WTC11 (cell line): ENCODE measurements around the gene OR2H2. TPM values are rescaled to one million over a fixed set of nuclear protein-coding genes. Genes with fewer than 3 reads are reported as not detected.
A peak's percentile ranks its signal among the peaks of the same experiment; 100 is the strongest.

ENCODE experiments used
- ATAC-seq: fragments of 200-7000 bp; cut with Tn5 transposase; 2 replicates; pipeline ENCODE4 v1.10.0; 2021; ENCODE audit warnings: mild to moderate bottlenecking, moderate library complexity
- CTCF ChIA-PET: fragments of 300-600 bp; sonication (Branson Sonifier 250); formaldehyde crosslinking; loops from one replicate; lab custom pipeline; 2021; ENCODE audit warnings: antibody characterized with exemption; lab: Charles Lee
- POLR2A ChIA-PET: fragments of 350-600 bp; sonication (Branson Sonifier 250); formaldehyde crosslinking; loops from one replicate; lab custom pipeline; 2021; ENCODE audit warnings: antibody characterized with exemption; lab: Charles Lee
- DNase-seq: peaks from one replicate; pipeline ENCODE4 v3.0.0; 2021; ENCODE audit warnings: low spot score
- H3K27ac Mint-ChIP-seq: 2 replicates; pipeline ENCODE4 v1.8.0; 2021; ENCODE audit warnings: mixed read lengths
- H3K27me3 Mint-ChIP-seq: 2 replicates; pipeline ENCODE4 v1.8.0; 2021; ENCODE audit warnings: low read depth, mild to moderate bottlenecking, moderate library complexity, mixed read lengths
- H3K36me3 Mint-ChIP-seq: 2 replicates; pipeline ENCODE4 v1.8.0; 2021; ENCODE audit warnings: mixed read lengths
- H3K4me1 Mint-ChIP-seq: 2 replicates; pipeline ENCODE4 v1.8.0; 2022; ENCODE audit warnings: mixed read lengths
- H3K4me3 Mint-ChIP-seq: 2 replicates; pipeline ENCODE4 v1.8.0; 2021; ENCODE audit warnings: mild to moderate bottlenecking, moderate library complexity, mixed read lengths
- H3K9me3 Mint-ChIP-seq: 2 replicates; pipeline ENCODE4 v1.8.0; 2021; ENCODE audit warnings: mixed read lengths
- ATF2 ChIP-seq: sonication (generic); formaldehyde crosslinking; IDR thresholded peaks from 2 replicates; pipeline ENCODE4 v1.8.1; 2022; ENCODE audit warnings: low read depth, missing genetic modification reagents, borderline replicate concordance
- CBFB ChIP-seq: sonication (generic); formaldehyde crosslinking; IDR thresholded peaks from 2 replicates; pipeline ENCODE4 v1.8.1; 2022; ENCODE audit warnings: mild to moderate bottlenecking, low read depth, missing genetic modification reagents
- OVOL2 ChIP-seq: fragments of 250-450 bp; sonication (Bioruptor Pico); IDR thresholded peaks from 2 replicates; pipeline ENCODE4 v1.9.0; 2021; ENCODE audit warnings: mild to moderate bottlenecking, borderline replicate concordance
- PRDM15 ChIP-seq: sonication (generic); formaldehyde crosslinking; IDR thresholded peaks from 2 replicates; pipeline ENCODE4 v1.8.0; 2022; ENCODE audit warnings: missing genetic modification reagents
- USF1 ChIP-seq: sonication (generic); formaldehyde crosslinking; IDR thresholded peaks from 2 replicates; pipeline ENCODE4 v1.8.0; 2022; ENCODE audit warnings: mild to moderate bottlenecking, missing genetic modification reagents
- USF2 ChIP-seq: sonication (generic); formaldehyde crosslinking; IDR thresholded peaks from 2 replicates; pipeline ENCODE4 v1.8.1; 2023; ENCODE audit warnings: mild to moderate bottlenecking, missing genetic modification reagents, moderate library complexity
- ZBTB43 ChIP-seq: sonication (generic); formaldehyde crosslinking; IDR thresholded peaks from 2 replicates; pipeline ENCODE4 v1.8.1; 2023; ENCODE audit warnings: mild to moderate bottlenecking, missing genetic modification reagents
- ZNF219 ChIP-seq: sonication (generic); formaldehyde crosslinking; IDR thresholded peaks from 2 replicates; pipeline ENCODE4 v1.8.0; 2023; ENCODE audit warnings: missing genetic modification reagents, mild to moderate bottlenecking, borderline replicate concordance
- ZNF232 ChIP-seq: sonication (generic); formaldehyde crosslinking; IDR thresholded peaks from 2 replicates; pipeline ENCODE4 v1.8.0; 2022; ENCODE audit warnings: mild to moderate bottlenecking, missing genetic modification reagents
- ZNF263 ChIP-seq: sonication (generic); formaldehyde crosslinking; IDR thresholded peaks from 2 replicates; pipeline ENCODE4 v1.8.1; 2022; ENCODE audit warnings: low read depth, mild to moderate bottlenecking, moderate library complexity, missing genetic modification reagents
- total RNA-seq: library from RNA; stranded (reverse); gene quantifications from 3 replicates; pipeline ENCODE4 v1.2.3, GENCODE V29; 2021
- TF ChIP-seq, protein P1 (sequence below): sonication (generic); formaldehyde crosslinking; IDR thresholded peaks from 2 replicates; pipeline ENCODE4 v1.8.0; 2022; ENCODE audit warnings: mild to moderate bottlenecking, missing genetic modification reagents
- TF ChIP-seq, protein P2 (sequence below): fragments of 250-450 bp; sonication (Bioruptor Pico); IDR thresholded peaks from 2 replicates; pipeline ENCODE4 v1.9.0; 2021; ENCODE audit warnings: mild to moderate bottlenecking

Gene OR2H2
- total RNA-seq, 1 experiment from 2014 or later: not detected

GRCh38 chr6:29625337-29625930, 40.5 kb downstream of the OR2H2 start:
- Mint-ChIP-seq H3K4me3 (peak overlapping the region; percentile 87), H3K27me3 (no peaks in the 10 kb centered on the region), H3K27ac (peak overlapping the region; percentile 82), H3K36me3 (peaks cover 37% of the 10 kb centered on the region), H3K4me1 (peaks cover 78% of the 10 kb centered on the region), H3K9me3 (no peaks in the 10 kb centered on the region)
- no peak for DNase-seq
- TF ChIP-seq, protein P1, sequence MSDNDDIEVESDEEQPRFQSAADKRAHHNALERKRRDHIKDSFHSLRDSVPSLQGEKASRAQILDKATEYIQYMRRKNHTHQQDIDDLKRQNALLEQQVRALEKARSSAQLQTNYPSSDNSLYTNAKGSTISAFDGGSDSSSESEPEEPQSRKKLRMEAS (CRISPR knock-in tag): no peak
- TF ChIP-seq USF2: peak; percentile 60; the same call in 1 of the 2 replicates
- peak; percentile 61; the same call in 1 of the 2 replicates for TF ChIP-seq USF1 (CRISPR knock-in tag)
- ChIA-PET CTCF (interaction anchor here (0.8 to 6.4 kb wide), 7 partner anchors 8 to 28 kb away, joined by 3 to 63 read pairs (median 5); partner anchors contain the start of gene GABBR1), POLR2A (no interaction called here)
- ATAC-seq: no peak

GRCh38 chr6:29626948-29627754, 42.2 kb downstream of the OR2H2 start:
- Mint-ChIP-seq H3K4me3 (peak overlapping the region; percentile 87), H3K4me1 (peaks cover 83% of the 10 kb centered on the region), H3K27ac (peak overlapping the region; percentile 82)
- ChIA-PET CTCF (interaction anchor here (0.9 to 6.4 kb wide), 8 partner anchors 9 to 207 kb away, joined by 3 to 63 read pairs (median 8); no protein-coding TSS in a partner anchor), POLR2A (interaction anchor here (0.9 kb wide), 1 partner anchor 26 kb away, joined by 3 read pairs; no protein-coding TSS in a partner anchor)
- DNase-seq: peak; percentile 23
- no peak for ATAC-seq
- TF ChIP-seq, protein P1 (CRISPR knock-in tag): 0 out of 2 replicates have a peak, but pooled peaks have one; percentile 40
- 0 out of 2 replicates have a peak, but pooled peaks have one; percentile 43 for TF ChIP-seq ZNF219
- 0 out of 2 replicates have a peak, but pooled peaks have one; percentile 48 for TF ChIP-seq ZNF232 (CRISPR knock-in tag)
- no peak for TF ChIP-seq ZBTB43 (CRISPR knock-in tag)
- TF ChIP-seq ZNF263 (CRISPR knock-in tag): no peak
- TF ChIP-seq, all 79 proteins: peak for 3
- H3K27me3 Mint-ChIP-seq: no peaks in the 10 kb centered on the region
- H3K36me3 Mint-ChIP-seq: peaks cover 20% of the 10 kb centered on the region
- no peaks in the 10 kb centered on the region for H3K9me3 Mint-ChIP-seq

DNA sequence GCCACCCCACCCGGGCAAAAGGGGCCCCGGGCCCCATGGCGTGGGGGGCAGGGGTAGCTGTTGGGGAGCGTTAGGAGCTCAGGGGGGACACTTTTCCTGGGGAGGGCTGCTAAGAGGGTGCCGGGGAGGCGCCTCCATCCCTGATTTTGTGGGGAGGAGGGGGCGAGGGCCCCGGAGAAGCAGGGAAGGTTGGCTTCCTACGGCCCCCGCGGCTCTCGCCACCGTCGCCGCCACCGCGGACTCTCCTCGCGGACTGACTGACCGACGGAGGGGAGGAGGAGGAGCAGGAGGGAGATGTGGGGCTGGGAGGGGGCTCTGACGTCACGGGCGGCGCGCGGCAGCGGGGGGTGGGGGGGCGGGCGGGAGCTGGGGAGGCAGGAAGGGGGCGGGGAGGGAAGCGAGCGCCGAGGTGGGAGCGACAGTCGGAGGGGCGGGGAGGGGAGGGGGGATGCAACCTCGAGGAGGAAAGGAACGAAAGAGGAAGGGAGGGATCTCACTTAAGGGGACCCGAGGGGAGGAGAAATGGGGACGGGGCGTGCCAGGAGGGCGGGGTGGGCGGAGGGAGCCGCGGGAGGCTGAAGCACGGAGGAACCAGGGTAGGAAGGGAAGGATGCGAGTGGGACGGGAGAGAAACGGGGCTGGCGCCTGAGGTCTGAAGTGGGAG, 43.0 kb downstream of the OR2H2 start:
- no peaks in the 10 kb centered on the region for H3K27me3 Mint-ChIP-seq
- no peaks in the 10 kb centered on the region for H3K9me3 Mint-ChIP-seq
- H3K4me3 Mint-ChIP-seq: peak overlapping the region; percentile 87
- peak; percentile 85 for DNase-seq
- peaks cover 13% of the 10 kb centered on the region for H3K36me3 Mint-ChIP-seq
- H3K27ac Mint-ChIP-seq: peak overlapping the region; percentile 93
- ATAC-seq: peak; percentile 10
- POLR2A ChIA-PET: interaction anchor here (0.8 to 0.9 kb wide), 2 partner anchors 26 to 68 kb away, joined by 3 read pairs; no protein-coding TSS in a partner anchor
- CTCF ChIA-PET: interaction anchor here (0.9 to 6.4 kb wide), 13 partner anchors 10 to 207 kb away, joined by 3 to 63 read pairs (median 6); no protein-coding TSS in a partner anchor
- peaks cover 76% of the 10 kb centered on the region for H3K4me1 Mint-ChIP-seq
- TF ChIP-seq OVOL2 (CRISPR knock-in tag): no peak
- TF ChIP-seq PRDM15 (CRISPR knock-in tag): no peak
- TF ChIP-seq ATF2: no peak
- TF ChIP-seq ZNF232 (CRISPR knock-in tag): no peak
- no peak for TF ChIP-seq CBFB (CRISPR knock-in tag)
- TF ChIP-seq, protein P2, sequence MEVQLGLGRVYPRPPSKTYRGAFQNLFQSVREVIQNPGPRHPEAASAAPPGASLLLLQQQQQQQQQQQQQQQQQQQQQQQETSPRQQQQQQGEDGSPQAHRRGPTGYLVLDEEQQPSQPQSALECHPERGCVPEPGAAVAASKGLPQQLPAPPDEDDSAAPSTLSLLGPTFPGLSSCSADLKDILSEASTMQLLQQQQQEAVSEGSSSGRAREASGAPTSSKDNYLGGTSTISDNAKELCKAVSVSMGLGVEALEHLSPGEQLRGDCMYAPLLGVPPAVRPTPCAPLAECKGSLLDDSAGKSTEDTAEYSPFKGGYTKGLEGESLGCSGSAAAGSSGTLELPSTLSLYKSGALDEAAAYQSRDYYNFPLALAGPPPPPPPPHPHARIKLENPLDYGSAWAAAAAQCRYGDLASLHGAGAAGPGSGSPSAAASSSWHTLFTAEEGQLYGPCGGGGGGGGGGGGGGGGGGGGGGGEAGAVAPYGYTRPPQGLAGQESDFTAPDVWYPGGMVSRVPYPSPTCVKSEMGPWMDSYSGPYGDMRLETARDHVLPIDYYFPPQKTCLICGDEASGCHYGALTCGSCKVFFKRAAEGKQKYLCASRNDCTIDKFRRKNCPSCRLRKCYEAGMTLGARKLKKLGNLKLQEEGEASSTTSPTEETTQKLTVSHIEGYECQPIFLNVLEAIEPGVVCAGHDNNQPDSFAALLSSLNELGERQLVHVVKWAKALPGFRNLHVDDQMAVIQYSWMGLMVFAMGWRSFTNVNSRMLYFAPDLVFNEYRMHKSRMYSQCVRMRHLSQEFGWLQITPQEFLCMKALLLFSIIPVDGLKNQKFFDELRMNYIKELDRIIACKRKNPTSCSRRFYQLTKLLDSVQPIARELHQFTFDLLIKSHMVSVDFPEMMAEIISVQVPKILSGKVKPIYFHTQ (CRISPR knock-in tag): no peak
